AG04449 (cell line): Measurements from ENCODE around the gene NFAM1.

Experiments
- CTCF ChIA-PET: fragments of 350-600 bp; formaldehyde crosslinking; extraction: SDS; loops from one replicate; lab custom pipeline; 2021; ENCODE audit warnings: antibody characterized with exemption; lab: Yijun Ruan, JAX
- POLR2A ChIA-PET: fragments of 400-600, 350-600 bp; formaldehyde crosslinking; extraction: SDS; loops from one replicate; lab custom pipeline; 2020; ENCODE audit warnings: antibody characterized with exemption, inconsistent platforms; lab: Yijun Ruan, JAX
- DNase-seq: peaks from one replicate; pipeline ENCODE4 v3.0.0-alpha.2; 2010; ENCODE audit warnings: low read depth, low spot score
- H3K4me3 ChIP-seq: 2 replicates; pipeline ENCODE4 v1.5.1; 2011; ENCODE audit warnings: low read depth, mild to moderate bottlenecking, control low read depth, low read length
- CTCF ChIP-seq: IDR thresholded peaks from one replicate; pipeline ENCODE4 v1.5.1; 2011; ENCODE audit warnings: mild to moderate bottlenecking, moderate library complexity, low read length, control low read depth, inconsistent platforms; ENCODE audit not compliant: insufficient read depth; ENCODE audit errors: missing control alignments

NFAM1 gene

GRCh38 chr22:42443240-42444076, 11.3 kb upstream of the NFAM1 start:
- TF ChIP-seq CTCF = no peak
- POLR2A ChIA-PET = interaction anchor here (1.1 kb wide), 1 partner anchor 352 kb away, joined by 3 read pairs; no protein-coding TSS in a partner anchor
- CTCF ChIA-PET = interaction anchor here (0.8 to 12.5 kb wide), 32 partner anchors 9 to 697 kb away, joined by 3 to 177 read pairs (median 4); partner anchors contain the start of genes CENPM, NDUFA6, NFAM1 and SEPTIN3
- H3K4me3 ChIP-seq = 0 out of 2 replicates have a peak overlapping the region, but pooled peaks have one; percentile 55
- DNase-seq = no peak

GRCh38 chr22:42442748-42443147, 10.5 kb upstream of the NFAM1 start:
- no peak for TF ChIP-seq CTCF
- no peak overlapping the region for H3K4me3 ChIP-seq
- no peak for DNase-seq
- POLR2A ChIA-PET = no interaction called here
- CTCF ChIA-PET = interaction anchor here (1.3 to 12.5 kb wide), 7 partner anchors 9 to 496 kb away, joined by 3 to 177 read pairs (median 17); partner anchors contain the start of genes CENPM, NDUFA6 and NFAM1

- POLR2A ChIA-PET = no interaction called here
- TF ChIP-seq CTCF = no peak
- CTCF ChIA-PET = interaction anchor here (6.6 to 12.5 kb wide), 3 partner anchors 270 to 472 kb away, joined by 52 to 177 read pairs (median 114); partner anchors contain the start of genes NDUFA6 and SEPTIN3
- H3K4me3 ChIP-seq = no peak overlapping the region
- DNase-seq = no peak
Measured at GRCh38 chr22:42440728-42441127, 8.5 kb upstream of the NFAM1 start.

- TF ChIP-seq CTCF = no peak
- H3K4me3 ChIP-seq = no peak overlapping the region
- CTCF ChIA-PET = interaction anchor here (0.6 to 12.5 kb wide), 8 partner anchors 10 to 472 kb away, joined by 3 to 177 read pairs (median 11); partner anchors contain the start of genes NDUFA6, SEPTIN3 and SMDT1
- DNase-seq = no peak
- POLR2A ChIA-PET = no interaction called here
Measured at GRCh38 chr22:42439821-42440674, 7.8 kb upstream of the NFAM1 start.

- no peak overlapping the region for H3K4me3 ChIP-seq
- POLR2A ChIA-PET = no interaction called here
- TF ChIP-seq CTCF = no peak
Measured at GRCh38 chr22:42439021-42439567, 6.9 kb upstream of the NFAM1 start.

More at GRCh38 chr22:42439021-42439567, 6.9 kb upstream of the NFAM1 start:
- no peak for DNase-seq
- CTCF ChIA-PET = interaction anchor here (0.6 to 12.5 kb wide), 12 partner anchors 9 to 471 kb away, joined by 3 to 177 read pairs (median 5); partner anchors contain the start of genes NDUFA6, SEPTIN3 and SMDT1
